ENCODE data around the gene UROS.

The UROS gene

GRCh38 chr10:125808047-125808446, 15.0 kb downstream of the UROS start:
- no peak for TF ChIP-seq CTCF (conservative IDR thresholded peaks at IDR 0.05; ENCODE audit: control insufficient read depth, insufficient read depth, low read depth, low read length)
- no peak for DNase-seq (ENCODE audit: low read depth)
- no peak overlapping the region for H3K4me3 ChIP-seq (ENCODE audit: control insufficient read depth, low read depth, low read length)

GRCh38 chr10:125802739-125803138, 20.3 kb downstream of the UROS start:
- no peak overlapping the region for H3K4me3 ChIP-seq (ENCODE audit: control insufficient read depth, low read depth, low read length)
- no peak for DNase-seq (ENCODE audit: low read depth)
- TF ChIP-seq CTCF (conservative IDR thresholded peaks at IDR 0.05; ENCODE audit: control insufficient read depth, insufficient read depth, low read depth, low read length), result no peak

- no peak for TF ChIP-seq CTCF (conservative IDR thresholded peaks at IDR 0.05; ENCODE audit: control insufficient read depth, insufficient read depth, low read depth, low read length)
- no peak for DNase-seq (ENCODE audit: low read depth)
- no peak overlapping the region for H3K4me3 ChIP-seq (ENCODE audit: control insufficient read depth, low read depth, low read length)
Measured at GRCh38 chr10:125802131-125802530, 20.9 kb downstream of the UROS start.

GRCh38 chr10:125801574-125801973, 21.5 kb downstream of the UROS start:
- no peak for TF ChIP-seq CTCF (conservative IDR thresholded peaks at IDR 0.05; ENCODE audit: control insufficient read depth, insufficient read depth, low read depth, low read length)

GRCh38 chr10:125799451-125800182, 23.4 kb downstream of the UROS start:
- no peak for TF ChIP-seq CTCF (conservative IDR thresholded peaks at IDR 0.05; ENCODE audit: control insufficient read depth, insufficient read depth, low read depth, low read length)
- no peak overlapping the region for H3K4me3 ChIP-seq (ENCODE audit: control insufficient read depth, low read depth, low read length)
- no peak for DNase-seq (ENCODE audit: low read depth)

More at GRCh38 chr10:125801574-125801973, 21.5 kb downstream of the UROS start:
- no peak overlapping the region for H3K4me3 ChIP-seq (ENCODE audit: control insufficient read depth, low read depth, low read length)
- no peak for DNase-seq (ENCODE audit: low read depth)

- H3K4me3 ChIP-seq (ENCODE audit: control insufficient read depth, low read depth, low read length), result no peak overlapping the region
- TF ChIP-seq CTCF (conservative IDR thresholded peaks at IDR 0.05; ENCODE audit: control insufficient read depth, insufficient read depth, low read depth, low read length), result no peak
- DNase-seq (ENCODE audit: low read depth), result no peak
Measured at GRCh38 chr10:125797994-125798662, 24.9 kb downstream of the UROS start.

All from fibroblast of mammary gland (primary cell).